ENCODE measurements around the gene CASP2. TPM values are rescaled to one million over a fixed set of nuclear protein-coding genes. Genes with fewer than 3 reads are reported as not detected.

Gene CASP2
- total RNA-seq, 2 experiments from 2014 or later: 91.1 to 106 TPM

DNA sequence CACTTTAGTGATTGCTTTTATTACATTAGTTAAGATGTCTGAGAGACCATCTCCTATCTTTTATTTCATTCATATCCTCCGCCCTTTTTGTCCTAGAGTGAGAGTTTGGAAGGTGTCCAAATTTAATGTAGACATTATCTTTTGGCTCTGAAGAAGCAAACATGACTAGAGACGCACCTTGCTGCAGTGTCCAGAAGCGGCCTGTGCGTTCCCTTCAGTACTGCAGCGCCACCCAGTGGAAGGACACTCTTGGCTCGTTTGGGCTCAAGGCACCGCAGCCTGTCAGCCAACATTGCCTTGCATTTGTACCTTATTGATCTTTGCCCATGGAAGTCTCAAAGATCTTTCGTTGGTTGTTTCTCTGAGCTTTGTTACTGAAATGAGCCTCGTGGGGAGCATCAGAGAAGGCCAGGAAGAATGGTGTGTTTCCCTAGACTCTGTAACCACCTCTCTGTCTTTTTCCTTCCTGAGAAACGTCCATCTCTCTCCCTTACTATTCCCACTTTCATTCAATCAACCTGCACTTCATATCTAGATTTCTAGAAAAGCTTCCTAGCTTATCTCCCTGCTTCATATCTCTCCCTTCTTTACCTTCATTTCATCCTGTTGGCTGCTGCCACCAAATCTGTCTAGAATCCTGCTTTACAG lies 17.4 kb downstream of the CASP2 start:
- Mint-ChIP-seq H3K4me1 (peaks cover 48% of the 10 kb centered on the region), H3K36me3 (ENCODE audit: low read depth) (peaks cover 80% of the 10 kb centered on the region), H3K9me3 (ENCODE audit: low read depth) (no peaks in the 10 kb centered on the region), H3K27ac (peak overlapping the region; percentile 52), H3K27me3 (no peaks in the 10 kb centered on the region), H3K4me3 (no peak overlapping the region)
- peak; percentile 87 for DNase-seq
- intact Hi-C loops (cut with DNase I, micrococcal nuclease): loop anchor here (1.0 to 5.0 kb wide), 2 partner anchors 65 to 112 kb away; no protein-coding TSS in a partner anchor
- POLR2A ChIA-PET: no interaction called here
- CTCF ChIA-PET: interaction anchor here (0.6 to 4.8 kb wide), 15 partner anchors 9 to 97 kb away, joined by 3 to 44 read pairs (median 4); partner anchors contain the start of gene CLCN1
- peak; percentile 85 for ATAC-seq

DNA sequence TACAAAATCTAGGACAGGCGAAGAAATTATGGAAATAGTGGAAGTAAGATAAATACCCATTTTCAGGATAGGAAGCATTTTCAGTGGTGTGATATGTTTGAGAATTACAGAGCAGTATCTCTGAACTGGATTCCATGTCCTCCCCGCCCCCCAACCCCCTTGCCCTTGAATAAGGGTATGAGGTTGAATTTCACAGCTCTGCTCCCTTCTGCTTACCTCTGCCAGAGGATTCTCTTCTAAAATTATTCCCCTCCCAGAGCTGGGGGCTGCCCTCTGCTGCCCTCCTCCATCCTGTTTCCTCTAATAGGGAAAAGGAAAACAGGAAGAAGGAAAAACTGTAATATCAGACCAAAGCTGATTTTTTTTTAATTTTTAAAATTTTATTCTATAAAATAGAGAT lies 20.5 kb downstream of the CASP2 start:
- POLR2A ChIA-PET: interaction anchor here (0.7 to 2.5 kb wide), 3 partner anchors 15 to 68 kb away, joined by 3 to 9 read pairs (median 5); no protein-coding TSS in a partner anchor
- no peak for ATAC-seq

DNA sequence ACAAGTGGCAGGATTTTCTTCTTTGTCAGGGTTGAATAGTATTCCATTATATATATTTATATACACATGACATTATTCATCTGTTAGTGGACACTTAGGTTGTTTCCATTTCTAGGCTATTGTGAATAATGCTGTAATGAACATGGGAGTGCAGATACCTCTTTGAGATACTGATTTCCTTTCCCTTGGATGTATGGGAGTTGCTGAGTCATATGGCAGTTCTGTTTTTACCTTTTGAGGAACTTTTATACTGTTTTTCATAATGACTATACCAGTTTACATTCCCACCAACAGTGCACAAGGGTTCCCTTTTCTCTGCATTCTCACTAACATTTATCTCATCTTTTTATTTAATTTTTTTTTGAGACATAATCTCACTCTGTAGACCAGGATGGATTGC lies 26.0 kb downstream of the CASP2 start:
- Mint-ChIP-seq H3K4me1 (peaks cover 18% of the 10 kb centered on the region), H3K27me3 (no peaks in the 10 kb centered on the region), H3K4me3 (no peak overlapping the region), H3K36me3 (ENCODE audit: low read depth) (peaks cover 8% of the 10 kb centered on the region), H3K27ac (no peak overlapping the region), H3K9me3 (ENCODE audit: low read depth) (no peaks in the 10 kb centered on the region)
- POLR2A ChIA-PET: no interaction called here
- CTCF ChIA-PET: no interaction called here
- no peak for DNase-seq
- intact Hi-C loops (cut with DNase I, micrococcal nuclease): no loop called here
- ATAC-seq: no peak

More for the DNA sequence above, 20.5 kb downstream of the CASP2 start:
- Mint-ChIP-seq H3K27me3 (no peaks in the 10 kb centered on the region), H3K4me3 (no peak overlapping the region), H3K36me3 (ENCODE audit: low read depth) (peaks cover 54% of the 10 kb centered on the region), H3K4me1 (peaks cover 48% of the 10 kb centered on the region), H3K9me3 (ENCODE audit: low read depth) (no peaks in the 10 kb centered on the region), H3K27ac (peak overlapping the region; percentile 2)
- CTCF ChIA-PET: interaction anchor here (0.5 to 3.1 kb wide), 9 partner anchors 8 to 705 kb away, joined by 3 to 26 read pairs (median 4); no protein-coding TSS in a partner anchor
- no peak for DNase-seq
- intact Hi-C loops (cut with DNase I, micrococcal nuclease): loop anchor here in 1 of 2 experiments (5.0 kb wide), 1 partner anchor 109 kb away; no protein-coding TSS in a partner anchor

DNA sequence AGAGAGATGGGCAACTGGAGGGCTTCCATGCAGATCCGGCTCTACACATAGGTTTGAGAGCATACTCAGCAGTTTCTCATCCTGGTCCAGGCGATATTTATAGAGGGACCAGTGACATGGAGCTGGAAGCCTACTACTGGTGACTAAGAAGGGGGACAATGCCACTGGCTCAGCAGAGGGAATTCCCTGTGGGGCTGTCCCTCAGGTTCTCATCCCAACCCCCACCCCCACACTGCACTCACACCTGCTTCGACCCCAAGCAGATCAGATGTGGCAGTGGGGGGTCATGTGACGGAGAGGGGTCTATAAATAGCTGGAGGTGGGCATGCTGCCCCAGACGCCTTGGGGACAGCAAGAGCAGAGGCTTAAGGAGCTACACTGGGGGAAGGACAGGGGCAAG lies 27.6 kb downstream of the CASP2 start, which contains the start of gene CLCN1:
TSS of gene CLCN1 (plus strand) at position 336 of the 400 bp plus-strand sequence. CDS start 102 bp downstream, outside the sequence.
- intact Hi-C loops (cut with DNase I, micrococcal nuclease): no loop called here
- H3K36me3 Mint-ChIP-seq (ENCODE audit: low read depth): no peaks in the 10 kb centered on the region
- DNase-seq: no peak
- CTCF ChIA-PET: interaction anchor here (0.7 to 1.3 kb wide), 3 partner anchors 10 to 75 kb away, joined by 3 read pairs; no protein-coding TSS in a partner anchor
- no peaks in the 10 kb centered on the region for H3K27me3 Mint-ChIP-seq
- POLR2A ChIA-PET: no interaction called here
- no peak within 1 kb of the TSS for H3K4me3 Mint-ChIP-seq
- no peak within 1 kb of the TSS for H3K27ac Mint-ChIP-seq
- H3K4me1 Mint-ChIP-seq: peaks cover 2% of the 10 kb centered on the region
- H3K9me3 Mint-ChIP-seq (ENCODE audit: low read depth): no peaks in the 10 kb centered on the region
- ATAC-seq: no peak

DNA sequence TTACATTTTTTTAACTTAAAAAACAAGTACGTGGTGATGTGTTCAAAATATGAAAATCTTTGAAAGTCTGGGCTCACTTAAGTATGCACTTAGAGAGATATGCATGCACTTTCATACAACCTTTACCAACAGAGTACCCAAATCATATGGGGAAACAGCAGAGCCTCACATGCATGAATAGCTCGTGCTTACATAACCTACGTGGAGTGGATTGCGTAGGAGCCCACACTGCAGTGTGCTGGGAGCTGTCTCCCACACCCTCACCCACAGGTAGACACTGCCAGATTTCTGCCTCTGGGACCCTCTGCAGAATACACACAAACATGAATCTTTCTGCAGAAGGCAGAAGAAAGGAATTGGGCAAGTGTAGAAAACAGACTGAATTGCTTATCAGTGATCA lies 28.3 kb downstream of the CASP2 start:
- Mint-ChIP-seq H3K4me3 (no peak overlapping the region), H3K9me3 (ENCODE audit: low read depth) (no peaks in the 10 kb centered on the region), H3K27me3 (no peaks in the 10 kb centered on the region), H3K36me3 (ENCODE audit: low read depth) (no peaks in the 10 kb centered on the region), H3K27ac (no peak overlapping the region), H3K4me1 (no peaks in the 10 kb centered on the region)
- ATAC-seq (no peak), DNase-seq (no peak)
- ChIA-PET POLR2A (interaction anchor here (0.6 kb wide), 1 partner anchor 10 kb away, joined by 3 read pairs; no protein-coding TSS in a partner anchor), CTCF (interaction anchor here (0.7 to 0.9 kb wide), 3 partner anchors 11 to 20 kb away, joined by 3 read pairs; no protein-coding TSS in a partner anchor)
- intact Hi-C loops (cut with DNase I, micrococcal nuclease): no loop called here

DNA sequence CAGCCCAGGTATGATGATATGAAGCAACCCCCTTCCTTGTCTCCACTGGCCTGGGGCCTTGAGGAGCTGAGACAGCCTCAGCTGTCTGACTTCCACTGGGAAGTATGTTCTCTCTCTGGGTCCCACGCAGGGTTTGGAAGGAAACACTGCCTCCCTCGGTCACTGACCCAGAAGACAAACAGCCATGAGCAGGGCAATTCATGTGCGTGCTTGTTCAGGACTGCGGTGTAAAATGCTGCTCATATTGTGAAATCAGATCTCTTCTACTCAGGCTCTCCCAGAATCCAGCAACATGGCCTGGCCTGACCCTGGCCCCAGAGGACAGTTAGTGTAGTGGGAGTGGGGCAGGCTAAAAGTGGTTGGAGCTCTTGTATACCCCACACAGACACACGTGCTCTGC lies 30.5 kb downstream of the CASP2 start:
- Mint-ChIP-seq H3K27ac (no peak overlapping the region), H3K9me3 (ENCODE audit: low read depth) (no peaks in the 10 kb centered on the region), H3K4me3 (no peak overlapping the region), H3K27me3 (no peaks in the 10 kb centered on the region), H3K36me3 (ENCODE audit: low read depth) (no peaks in the 10 kb centered on the region), H3K4me1 (no peaks in the 10 kb centered on the region)
- DNase-seq: no peak
- intact Hi-C loops (cut with DNase I, micrococcal nuclease): no loop called here
- ChIA-PET POLR2A (no interaction called here), CTCF (interaction anchor here (0.5 to 1.0 kb wide), 2 partner anchors 10 to 98 kb away, joined by 3 to 4 read pairs; no protein-coding TSS in a partner anchor)
- no peak for ATAC-seq

DNA sequence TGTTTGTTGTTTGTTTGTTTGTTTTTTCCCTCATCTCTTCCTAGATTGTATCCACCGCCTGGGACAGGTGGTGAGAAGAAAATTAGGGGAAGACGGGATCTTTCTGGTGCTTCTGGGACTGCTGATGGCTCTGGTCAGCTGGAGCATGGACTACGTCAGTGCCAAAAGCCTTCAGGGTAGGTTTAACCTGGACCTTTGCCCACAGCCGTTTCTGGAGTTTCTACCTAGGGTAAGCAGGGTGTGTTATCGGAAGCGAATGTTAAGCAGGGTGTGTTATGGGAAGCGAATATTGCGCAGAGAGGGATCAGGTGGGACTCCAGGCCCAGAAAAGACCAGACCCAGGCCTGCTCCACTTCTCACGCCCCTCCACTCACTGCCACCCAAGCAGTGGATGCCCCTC lies 32.5 kb downstream of the CASP2 start:
- no peak for ATAC-seq
- Mint-ChIP-seq H3K36me3 (ENCODE audit: low read depth) (no peaks in the 10 kb centered on the region), H3K27ac (no peak overlapping the region), H3K27me3 (no peaks in the 10 kb centered on the region), H3K9me3 (ENCODE audit: low read depth) (no peaks in the 10 kb centered on the region), H3K4me3 (no peak overlapping the region), H3K4me1 (peaks cover 5% of the 10 kb centered on the region)
- DNase-seq: no peak
- ChIA-PET CTCF (no interaction called here), POLR2A (no interaction called here)
- intact Hi-C loops (cut with DNase I, micrococcal nuclease): no loop called here

DNA sequence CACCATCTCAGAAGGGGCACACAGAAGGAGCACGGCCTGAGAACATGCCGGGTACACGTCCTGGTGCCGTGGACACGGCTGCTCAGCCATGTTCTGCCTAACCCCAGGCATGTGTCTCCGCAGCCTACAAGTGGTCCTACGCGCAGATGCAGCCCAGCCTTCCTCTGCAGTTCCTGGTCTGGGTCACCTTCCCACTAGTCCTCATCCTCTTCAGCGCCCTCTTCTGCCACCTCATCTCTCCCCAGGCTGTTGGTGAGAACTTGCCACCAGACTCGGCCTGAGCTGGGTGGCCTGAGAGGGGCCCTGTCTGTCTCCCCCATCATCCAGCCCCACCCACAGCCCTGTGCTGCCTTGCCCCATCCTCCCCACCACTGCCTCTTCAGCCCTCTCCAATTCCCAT lies 33.1 kb downstream of the CASP2 start:
- Mint-ChIP-seq H3K4me3 (no peak overlapping the region), H3K36me3 (ENCODE audit: low read depth) (no peaks in the 10 kb centered on the region), H3K4me1 (peaks cover 5% of the 10 kb centered on the region), H3K9me3 (ENCODE audit: low read depth) (no peaks in the 10 kb centered on the region), H3K27ac (no peak overlapping the region), H3K27me3 (no peaks in the 10 kb centered on the region)
- ATAC-seq (no peak), DNase-seq (no peak)
- intact Hi-C loops (cut with DNase I, micrococcal nuclease): no loop called here
- ChIA-PET CTCF (no interaction called here), POLR2A (no interaction called here)

DNA sequence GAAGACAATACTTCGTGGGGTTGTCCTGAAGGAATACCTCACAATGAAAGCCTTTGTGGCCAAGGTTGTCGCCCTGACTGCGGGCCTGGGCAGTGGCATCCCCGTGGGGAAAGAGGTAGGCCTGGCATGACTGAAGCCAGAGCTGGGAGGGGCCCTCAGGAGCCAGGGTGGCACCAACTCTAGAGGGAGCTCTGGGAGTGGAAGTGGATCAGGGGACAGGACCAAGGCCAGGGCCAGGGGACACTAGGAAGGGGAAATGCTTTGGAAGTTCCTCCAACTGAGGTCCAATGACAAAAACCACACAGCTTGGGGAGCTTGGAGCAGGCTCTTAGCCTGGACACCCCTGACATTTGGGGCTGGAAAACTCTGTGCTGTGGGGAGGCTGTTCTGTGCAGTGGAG lies 33.6 kb downstream of the CASP2 start:
- ChIA-PET CTCF (interaction anchor here (0.7 kb wide), 1 partner anchor 23 kb away, joined by 3 read pairs; no protein-coding TSS in a partner anchor), POLR2A (no interaction called here)
- intact Hi-C loops (cut with DNase I, micrococcal nuclease): no loop called here
- H3K4me1 Mint-ChIP-seq: peaks cover 5% of the 10 kb centered on the region
- DNase-seq (no peak), ATAC-seq (peak; percentile 42)
- no peak overlapping the region for H3K27ac Mint-ChIP-seq
- no peak overlapping the region for H3K4me3 Mint-ChIP-seq
- no peaks in the 10 kb centered on the region for H3K36me3 Mint-ChIP-seq (ENCODE audit: low read depth)
- no peaks in the 10 kb centered on the region for H3K27me3 Mint-ChIP-seq
- no peaks in the 10 kb centered on the region for H3K9me3 Mint-ChIP-seq (ENCODE audit: low read depth)

DNA sequence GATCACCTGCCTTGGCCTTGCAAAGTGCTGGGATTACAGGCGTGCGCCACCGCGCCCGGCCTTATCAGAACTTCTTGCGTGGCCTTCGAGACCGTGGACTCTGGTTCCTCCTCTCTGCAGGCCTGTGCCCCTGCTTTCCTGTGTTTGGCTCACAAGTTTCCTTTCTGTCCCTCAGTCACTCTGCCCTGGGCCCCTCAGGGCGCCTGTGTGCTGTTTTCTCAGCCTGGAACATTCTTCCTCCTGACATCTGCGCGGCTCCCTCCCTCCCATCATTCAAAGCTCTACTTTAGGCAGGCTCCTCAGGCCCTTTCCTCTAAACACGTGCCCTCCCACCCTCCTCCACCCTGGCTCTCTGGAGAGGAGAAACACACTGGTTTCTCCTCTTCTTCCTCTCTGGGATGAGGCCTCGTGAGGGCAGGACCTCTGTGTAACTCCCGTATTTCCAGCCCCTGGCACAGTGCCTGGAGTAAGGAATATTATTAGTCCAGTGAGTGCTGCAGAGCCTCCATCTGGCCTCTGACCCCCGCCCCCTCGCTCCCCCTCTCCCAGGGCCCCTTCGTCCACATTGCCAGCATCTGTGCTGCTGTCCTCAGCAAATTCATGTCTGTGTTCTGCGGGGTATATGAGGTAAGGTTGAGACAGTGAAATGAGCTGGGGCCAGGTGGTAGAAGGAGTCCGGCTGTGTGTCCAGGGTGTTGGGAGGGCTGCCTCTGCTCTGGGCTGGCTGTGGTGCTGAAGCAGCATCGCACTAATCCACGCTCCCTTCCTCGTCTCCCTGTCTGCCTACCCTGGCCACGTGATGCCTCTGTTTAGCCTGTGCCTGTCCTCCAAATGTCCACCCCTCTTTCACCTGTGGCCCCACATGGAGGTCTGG lies 34.8 kb downstream of the CASP2 start:
- ChIA-PET POLR2A (no interaction called here), CTCF (no interaction called here)
- Mint-ChIP-seq H3K27ac (no peak overlapping the region), H3K4me3 (no peak overlapping the region), H3K4me1 (peaks cover 5% of the 10 kb centered on the region), H3K36me3 (ENCODE audit: low read depth) (no peaks in the 10 kb centered on the region), H3K27me3 (no peaks in the 10 kb centered on the region), H3K9me3 (ENCODE audit: low read depth) (no peaks in the 10 kb centered on the region)
- intact Hi-C loops (cut with DNase I, micrococcal nuclease): no loop called here
- DNase-seq: no peak
- ATAC-seq: no peak

DNA sequence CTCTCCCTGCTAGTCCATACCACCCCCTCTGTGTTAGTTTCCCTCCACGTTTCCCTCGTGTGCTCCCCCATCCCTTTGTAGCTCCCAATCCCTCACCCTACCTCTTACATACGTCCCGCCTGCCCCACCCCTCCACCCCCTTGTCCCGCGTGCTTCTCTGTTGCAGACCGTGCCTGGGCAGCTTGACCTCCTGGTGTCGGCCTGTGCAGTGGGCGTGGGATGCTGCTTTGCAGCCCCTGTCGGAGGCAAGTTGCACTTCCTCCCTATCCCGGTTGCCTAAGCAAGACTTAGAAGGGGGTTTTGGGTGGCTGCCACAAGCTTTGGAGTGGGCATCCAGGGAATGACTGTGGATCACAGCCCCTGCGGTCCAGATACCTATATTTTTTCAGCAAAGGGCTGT lies 35.5 kb downstream of the CASP2 start:
- DNase-seq (no peak), ATAC-seq (no peak)
- Mint-ChIP-seq H3K27ac (no peak overlapping the region), H3K36me3 (ENCODE audit: low read depth) (no peaks in the 10 kb centered on the region), H3K4me3 (no peak overlapping the region), H3K4me1 (peaks cover 5% of the 10 kb centered on the region), H3K27me3 (no peaks in the 10 kb centered on the region), H3K9me3 (ENCODE audit: low read depth) (no peaks in the 10 kb centered on the region)
- intact Hi-C loops (cut with DNase I, micrococcal nuclease): no loop called here
- CTCF ChIA-PET: no interaction called here
- POLR2A ChIA-PET: no interaction called here
